Endometrial microvascular endothelial cells (primary cell): Measurements from ENCODE around the gene EEIG1. TPM values are rescaled to one million over a fixed set of nuclear protein-coding genes. Genes with fewer than 3 reads are reported as not detected.

Source experiments
- in situ Hi-C: cut with HindIII; loops from 2 replicates; pipeline ENCODE4 v1.10.0; 2017; ENCODE audit warnings: low sequenced_read_pairs, low pct_unique_long_range_greater_than_20kb; ENCODE audit errors: inconsistent ontology term
- total RNA-seq: library from RNA; depleted of rRNA; stranded (reverse); fragments of >200 nt; gene quantifications from one replicate; pipeline ENCODE4 v1.2.3, GENCODE V29; 2015; ENCODE audit errors: inconsistent ontology term

Gene EEIG1
- total RNA-seq, 1 donor from 2014 or later = 4.6 TPM

- in situ Hi-C loops = loop anchor here (25.0 kb wide), 1 partner anchor 169 kb away; no protein-coding TSS in a partner anchor
Observed at GRCh38 chr9:127931092-127931881, 49.5 kb downstream of the EEIG1 start.

Other genes starting within 250 kb of the EEIG1 start
- 26.4 TPM for gene TOR2A, start 245.7 kb downstream of the EEIG1 start, total RNA-seq
- 70.3 TPM for gene SH2D3C, start 202.3 kb downstream of the EEIG1 start, total RNA-seq
- gene CDK9, start 195.0 kb downstream of the EEIG1 start, total RNA-seq = 118 TPM
- 52.2 TPM for gene FPGS, start 178.1 kb downstream of the EEIG1 start, total RNA-seq
- gene ENG, start 126.3 kb downstream of the EEIG1 start, total RNA-seq = 436 TPM
- 110 TPM for gene AK1, start 103.3 kb downstream of the EEIG1 start, total RNA-seq
- gene ST6GALNAC6, start 81.4 kb downstream of the EEIG1 start, total RNA-seq = 50.3 TPM
- gene ST6GALNAC4, start 63.9 kb downstream of the EEIG1 start, total RNA-seq = 107 TPM
- gene PIP5KL1, start 50.2 kb downstream of the EEIG1 start, total RNA-seq = not detected
- 13.8 TPM for gene DPM2, start 43.1 kb downstream of the EEIG1 start, total RNA-seq
- 12.9 TPM for gene NAIF1, start 86.3 kb upstream of the EEIG1 start, total RNA-seq
- 23.6 TPM for gene SLC25A25, start 87.2 kb upstream of the EEIG1 start, total RNA-seq
- 96.1 TPM for gene PTGES2, start 146.7 kb upstream of the EEIG1 start, total RNA-seq
- not detected for gene LCN2, start 168.5 kb upstream of the EEIG1 start, total RNA-seq
- 151 TPM for gene BBLN, start 179.3 kb upstream of the EEIG1 start, total RNA-seq
- gene CIZ1, start 210.6 kb upstream of the EEIG1 start, total RNA-seq = 47.3 TPM
- gene DNM1, start 222.4 kb upstream of the EEIG1 start, total RNA-seq = not detected